NB4 (cell line): Measurements from ENCODE around the gene IDUA.

Source experiments
- CTCF ChIP-seq: IDR thresholded peaks from one replicate; pipeline ENCODE4 v1.5.1; 2012; ENCODE audit warnings: low read depth, low read length
- MYC ChIP-seq: IDR thresholded peaks from 2 replicates; pipeline ENCODE4 v1.6.1; 2011; ENCODE audit warnings: low read depth, low read length
- POLR2A ChIP-seq: IDR thresholded peaks from 2 replicates; pipeline ENCODE4 v1.6.1; 2011; ENCODE audit warnings: mild to moderate bottlenecking; ENCODE audit not compliant: insufficient read length; ENCODE audit errors: extremely low read depth

DNA sequence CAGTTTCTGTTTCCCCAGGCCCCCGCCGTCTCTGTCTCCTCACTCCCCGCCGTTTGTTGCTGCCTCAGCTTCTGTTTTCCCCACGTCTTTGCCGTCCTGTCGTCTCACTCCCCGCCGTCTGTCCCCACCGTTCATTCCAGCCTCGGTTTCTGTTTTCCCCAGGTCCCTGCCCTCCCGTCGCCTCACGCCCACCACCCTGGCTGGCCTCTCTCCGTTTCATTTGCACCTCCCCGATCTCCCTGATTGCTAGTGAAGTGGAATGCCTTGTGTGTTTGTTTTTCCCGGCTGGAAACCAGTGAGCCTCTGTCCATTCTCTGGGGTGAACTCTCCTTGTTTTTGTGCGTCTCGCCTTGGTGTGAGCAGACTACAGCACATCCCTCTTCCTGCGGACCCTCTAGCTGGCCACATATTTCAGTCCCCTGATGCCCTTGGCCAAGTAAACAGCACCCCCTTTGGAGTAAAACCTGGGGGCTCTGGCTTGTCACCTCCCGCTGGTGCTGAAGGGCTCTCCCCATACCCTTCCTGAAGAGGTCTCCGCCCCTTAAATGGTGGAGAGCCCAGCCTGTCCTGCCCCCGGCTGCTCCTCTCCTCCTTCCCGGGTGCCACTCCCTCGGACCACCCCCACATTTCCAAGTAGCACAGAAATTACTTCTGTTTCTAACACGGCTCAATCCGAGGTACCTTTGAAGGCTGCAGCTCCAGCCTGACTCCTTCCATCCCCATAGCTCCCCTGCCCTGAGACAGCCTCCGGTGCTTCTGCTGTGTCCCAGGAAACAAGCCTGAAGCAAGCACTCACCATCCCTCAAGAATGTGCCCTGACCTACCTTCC is 41.4 kb upstream of the IDUA start:
- TF ChIP-seq CTCF (no peak), POLR2A (no peak), MYC (no peak)
